Measurements from ENCODE around the gene TRIP13. TPM values are rescaled to one million over a fixed set of nuclear protein-coding genes. Genes with fewer than 3 reads are reported as not detected.

TRIP13 gene
- total and polyA plus RNA-seq, 2 of the 13 experiments (the other 11 are each of a cell fraction or from before 2014, with no cell fraction given) = 13.5 to 33.0 TPM

GRCh38 chr5:915946-916345 lies 23.3 kb downstream of the TRIP13 start:
- no peaks in the 10 kb centered on the region for H3K27me3 ChIP-seq (ENCODE audit: control insufficient read depth in 1 of 2, insufficient read depth in 2 of 2, low read length in 2 of 2)
- H3K9ac ChIP-seq (ENCODE audit: insufficient read depth, low read depth, low read length) = no peak overlapping the region
- ChIA-PET POLR2A (no interaction called here), CTCF (ENCODE audit: low intra/inter-chr PET ratio, low total read pairs) (no interaction called here)
- peaks cover 23% of the 10 kb centered on the region for H3K4me1 ChIP-seq (ENCODE audit: insufficient read depth, low read length)
- H3K36me3 ChIP-seq (replicated peaks in 1 of 2; ENCODE audit: control insufficient read depth in 1 of 2, insufficient read depth in 2 of 2, low read length in 2 of 2) = peaks cover 14 to 58% of the 10 kb centered on the region in 2 experiments
- intact Hi-C loops (cut with micrococcal nuclease; ENCODE audit: unreplicated experiment) = no loop called here
- BruUV-seq (replicated peaks) = no TSS peak
- in situ Hi-C loops (cut with HindIII; ENCODE audit: extremely low pct_ligation_motif_present, low pct_unique_long_range_greater_than_20kb) = no loop called here
- FAIRE-seq (no peak), ATAC-seq (no peak), DNase-seq (ENCODE audit: low spot score) (no peak)
- H3K9me3 ChIP-seq (ENCODE audit: low read length) = no peaks in the 10 kb centered on the region
- 98% methylated on average over 6 of the region's 12 CpGs for WGBS (ENCODE audit: low lambda C conversion rate)
- H4K20me1 ChIP-seq (ENCODE audit: insufficient read depth, low read length) = 0 out of 2 replicates have a peak, but pooled peaks cover 3% of the 10 kb centered on the region
- TF ChIP-seq ZNF776 (CRISPR knock-in tag; IDR thresholded peaks at IDR 0.05) (no peak), ZNF546 (CRISPR knock-in tag; conservative IDR thresholded peaks at IDR 0.05) (no peak), ZNF124 (CRISPR knock-in tag; IDR thresholded peaks at IDR 0.05) (no peak), GMEB2 (CRISPR knock-in tag; IDR thresholded peaks at IDR 0.05; ENCODE audit: low read depth) (no peak), GPN1 (CRISPR knock-in tag; IDR thresholded peaks at IDR 0.05; ENCODE audit: borderline replicate concordance) (no peak), MIXL1 (CRISPR knock-in tag; IDR thresholded peaks at IDR 0.05) (no peak), EZH2 (conservative IDR thresholded peaks at IDR 0.05; ENCODE audit: low read depth, low read length) (no peak), SMAD3 (CRISPR knock-in tag; IDR thresholded peaks at IDR 0.05) (no peak), ZNF235 (CRISPR knock-in tag; IDR thresholded peaks at IDR 0.05; ENCODE audit: borderline replicate concordance) (no peak), SALL2 (CRISPR knock-in tag; IDR thresholded peaks at IDR 0.05) (no peak), ZBTB25 (CRISPR knock-in tag; IDR thresholded peaks at IDR 0.05) (no peak), RCOR2 (CRISPR knock-in tag; IDR thresholded peaks at IDR 0.05) (no peak)
- H3K27ac ChIP-seq (ENCODE audit: extremely low read length, insufficient read depth, low read length) = no peak overlapping the region
- H3K4me3 ChIP-seq (replicated peaks in 1 of 3; ENCODE audit: insufficient read depth in 1 of 3, low read depth in 2 of 3, low read length in 3 of 3) = no peak overlapping the region
- H2AFZ ChIP-seq (ENCODE audit: low read length) = no peak overlapping the region
- no peaks in the 10 kb centered on the region for H3K79me2 ChIP-seq (ENCODE audit: insufficient read depth, low read length)
- no peak overlapping the region for H3K4me2 ChIP-seq (ENCODE audit: low read depth, low read length)

Data from HepG2 (cell line).